Keratinocyte (primary cell): ENCODE results near the gene PSAP. TPM values are rescaled to one million over a fixed set of nuclear protein-coding genes. Genes with fewer than 3 reads are reported as not detected.
A peak's percentile ranks its signal among the peaks of the same experiment; 100 is the strongest.

Experiments used
- DNase-seq: peaks from one replicate; pipeline ENCODE4 v3.0.0-alpha.2; 2011; ENCODE audit warnings: low read depth, missing footprints, low spot score
- FAIRE-seq: peaks from 2 replicates; lab custom pipeline; 2011; peaks lifted over from hg19 to GRCh38; lab: Jason Lieb, UNC
- H2AFZ ChIP-seq: 2 replicates; pipeline ENCODE4 v1.6.0; 2012; ENCODE audit warnings: low read length, control low read depth, inconsistent platforms; ENCODE audit not compliant: control insufficient read depth
- H3K27ac ChIP-seq: 2 replicates; pipeline ENCODE4 v1.5.1; 2011; ENCODE audit warnings: low read length; ENCODE audit not compliant: control insufficient read depth, insufficient read depth
- H3K27me3 ChIP-seq: 3 replicates; pipeline ENCODE4 v1.6.0; 2011; ENCODE audit warnings: low read length; ENCODE audit not compliant: control insufficient read depth, insufficient read depth; ENCODE audit errors: extremely low read depth
- H3K36me3 ChIP-seq, 2 experiments: 2 replicates in 1 of 2; 3 replicates in 1 of 2; pipeline ENCODE4 v1.5.1; 2011; ENCODE audit warnings: low read length in 2 of 2, mild to moderate bottlenecking in 1 of 2; ENCODE audit not compliant: control insufficient read depth in 2 of 2, insufficient read depth in 2 of 2; ENCODE audit errors: extremely low read depth in 1 of 2
- H3K4me1 ChIP-seq: 3 replicates; pipeline ENCODE4 v1.5.1; 2011; ENCODE audit warnings: low read length; ENCODE audit not compliant: control insufficient read depth, insufficient read depth; ENCODE audit errors: extremely low read depth
- H3K4me2 ChIP-seq: 3 replicates; pipeline ENCODE4 v1.6.0; 2011; ENCODE audit warnings: low read depth, low read length; ENCODE audit not compliant: control insufficient read depth, insufficient read depth; ENCODE audit errors: extremely low read depth
- H3K4me3 ChIP-seq, 3 experiments: fragments of 200-600 bp in 1 of 3; sonication (generic) in 1 of 3; 2 replicates in 2 of 3; 3 replicates in 1 of 3; pipeline ENCODE4 v1.5.1; 2011 to 2016; ENCODE audit warnings: low read length in 3 of 3, mild to moderate bottlenecking in 3 of 3, control low read depth in 2 of 3, inconsistent platforms in 1 of 3, low read depth in 1 of 3, mixed read lengths in 1 of 3, mixed run types in 1 of 3, moderate library complexity in 1 of 3; ENCODE audit not compliant: control insufficient read depth in 2 of 3, insufficient read depth in 2 of 3; ENCODE audit errors: extremely low read depth in 1 of 3
- H3K79me2 ChIP-seq: 2 replicates; pipeline ENCODE4 v1.6.0; 2012; ENCODE audit warnings: low read length; ENCODE audit not compliant: control insufficient read depth, insufficient read depth
- H3K9ac ChIP-seq: 3 replicates; pipeline ENCODE4 v1.6.0; 2011; ENCODE audit warnings: low read length; ENCODE audit not compliant: control insufficient read depth, insufficient read depth; ENCODE audit errors: extremely low read depth
- H3K9me1 ChIP-seq: 3 replicates; pipeline ENCODE4 v1.6.0; 2011; ENCODE audit warnings: low read length; ENCODE audit not compliant: control insufficient read depth, insufficient read depth; ENCODE audit errors: extremely low read depth
- H3K9me3 ChIP-seq: 2 replicates; pipeline ENCODE4 v1.5.1; 2012; ENCODE audit warnings: low read depth, low read length; ENCODE audit not compliant: control insufficient read depth
- H4K20me1 ChIP-seq: 3 replicates; pipeline ENCODE4 v1.6.0; 2011; ENCODE audit warnings: low read length; ENCODE audit not compliant: control insufficient read depth, insufficient read depth; ENCODE audit errors: extremely low read depth
- CTCF ChIP-seq, 3 experiments: IDR thresholded peaks in 1 of 3; conservative IDR thresholded peaks in 1 of 3; optimal IDR thresholded peaks in 1 of 3; 2 replicates in 2 of 3; 3 replicates in 1 of 3; pipeline versions ENCODE3 to v1.5.1; 2011; ENCODE audit warnings: low read length in 3 of 3, mild to moderate bottlenecking in 3 of 3, moderate library complexity in 2 of 3, control low read depth in 1 of 3, inconsistent platforms in 1 of 3; ENCODE audit not compliant: insufficient read depth in 2 of 3; ENCODE audit errors: extremely low read depth in 1 of 3
- EZH2 ChIP-seq: IDR thresholded peaks from one replicate; pipeline ENCODE4 v1.6.1; 2012; ENCODE audit warnings: inconsistent platforms, mild to moderate bottlenecking, low read length, moderate library complexity
- dilution Hi-C: fragments of 300-500 bp; cut with MboI; formaldehyde crosslinking; loops from one replicate; pipeline ENCODE4 v1.7.0; 2020; ENCODE audit warnings: low sequenced_read_pairs; ENCODE audit not compliant: extremely low pct_ligation_motif_present
- polyA plus RNA-seq, 5 experiments: library from polyadenylated mRNA; depleted of rRNA in 3 of 5; stranded (reverse) in 3 of 5; stranded (forward) in 1 of 5; unstranded in 1 of 5; fragments of >200 nt; gene quantifications; 1 replicate in 1 of 5; 2 replicates in 3 of 5; 3 replicates in 1 of 5; pipeline versions ENCODE4 v1.2.1 to v1.2.3, GENCODE V29; 2011 to 2012; ENCODE audit warnings: missing spikeins in 2 of 5, low read depth in 1 of 5, low replicate concordance in 1 of 5

PSAP gene
- polyA plus RNA-seq, 1 donor (not counting 4 experiments of a cell fraction or from before 2014, with no cell fraction given), result 1,075 TPM

GRCh38 chr10:71863203-71863602, 12.2 kb upstream of the PSAP start:
- no peaks in the 10 kb centered on the region for H3K79me2 ChIP-seq
- DNase-seq, result no peak
- no peak overlapping the region for H3K4me2 ChIP-seq
- no peak overlapping the region for H3K27ac ChIP-seq
- peaks cover 26% of the 10 kb centered on the region for H3K4me1 ChIP-seq
- H3K9ac ChIP-seq, result no peak overlapping the region
- H3K4me3 ChIP-seq, result no peak overlapping the region
- H3K27me3 ChIP-seq, result no peaks in the 10 kb centered on the region
- H3K36me3 ChIP-seq, result no peaks in the 10 kb centered on the region
- H4K20me1 ChIP-seq, result no peaks in the 10 kb centered on the region
- no peaks in the 10 kb centered on the region for H3K9me1 ChIP-seq
- no peak for FAIRE-seq
- no peak overlapping the region for H2AFZ ChIP-seq
- dilution Hi-C loops, result no loop called here
- TF ChIP-seq EZH2 (no peak), CTCF (optimal IDR thresholded peaks at IDR 0.05 in 1 of 3, IDR thresholded peaks at IDR 0.05 in 1 of 3, conservative IDR thresholded peaks at IDR 0.05 in 1 of 3; ENCODE audit: extremely low read depth in 1 of 3, insufficient read depth in 2 of 3, low read length in 3 of 3) (no peak)
- no peaks in the 10 kb centered on the region for H3K9me3 ChIP-seq

- dilution Hi-C loops, result no loop called here
- Histone ChIP-seq H4K20me1 (no peaks in the 10 kb centered on the region), H3K27me3 (no peaks in the 10 kb centered on the region), H3K36me3 (no peaks in the 10 kb centered on the region), H3K4me2 (peak overlapping the region; percentile 54), H2AFZ (peak overlapping the region; percentile 91), H3K27ac (peak overlapping the region; percentile 98), H3K9me1 (no peaks in the 10 kb centered on the region), H3K4me3 (no peak overlapping the region), H3K9me3 (no peaks in the 10 kb centered on the region), H3K79me2 (no peaks in the 10 kb centered on the region), H3K9ac (peak overlapping the region; percentile 76), H3K4me1 (peaks cover 20% of the 10 kb centered on the region)
- TF ChIP-seq EZH2, result no peak
- no peak for TF ChIP-seq CTCF (optimal IDR thresholded peaks at IDR 0.05 in 1 of 3, IDR thresholded peaks at IDR 0.05 in 1 of 3, conservative IDR thresholded peaks at IDR 0.05 in 1 of 3; ENCODE audit: extremely low read depth in 1 of 3, insufficient read depth in 2 of 3, low read length in 3 of 3)
- peak; percentile 91 for DNase-seq
- FAIRE-seq, result peak; percentile 20
These were observed 9.4 kb upstream of the PSAP start for GRCh38 chr10:71860243-71861029.
